Fibroblast of pulmonary artery (primary cell): ENCODE results near the gene ACADL.

ENCODE experiments used
- DNase-seq: peaks from one replicate; pipeline ENCODE4 v3.0.0-alpha.2; 2010; ENCODE audit warnings: low read depth
- H3K4me3 ChIP-seq: replicated peaks from 2 replicates; pipeline ENCODE4 v1.5.1; 2011; ENCODE audit warnings: low read depth, mild to moderate bottlenecking, control low read depth, low read length, moderate library complexity
- CTCF ChIP-seq: IDR thresholded peaks from 2 replicates; pipeline ENCODE4 v1.5.1; 2011; ENCODE audit warnings: mild to moderate bottlenecking, control low read depth, low read length, inconsistent platforms; ENCODE audit errors: missing control alignments

ACADL gene

GRCh38 chr2:210262036-210262435, 36.8 kb upstream of the ACADL start:
- no peak for TF ChIP-seq CTCF
- no peak for DNase-seq
- no peak overlapping the region for H3K4me3 ChIP-seq

- H3K4me3 ChIP-seq, result no peak overlapping the region
- no peak for TF ChIP-seq CTCF
- DNase-seq, result no peak
Measured at GRCh38 chr2:210259687-210260086, 34.4 kb upstream of the ACADL start.

- no peak for TF ChIP-seq CTCF
Measured at GRCh38 chr2:210252699-210253606, 27.7 kb upstream of the ACADL start.

GRCh38 chr2:210250622-210251021, 25.4 kb upstream of the ACADL start:
- TF ChIP-seq CTCF, result no peak
- no peak overlapping the region for H3K4me3 ChIP-seq
- no peak for DNase-seq

More at GRCh38 chr2:210252699-210253606, 27.7 kb upstream of the ACADL start:
- DNase-seq, result no peak
- no peak overlapping the region for H3K4me3 ChIP-seq

GRCh38 chr2:210233487-210233886, 8.2 kb upstream of the ACADL start:
- no peak for TF ChIP-seq CTCF
- no peak overlapping the region for H3K4me3 ChIP-seq
- DNase-seq, result no peak

- DNase-seq, result no peak
- no peak for TF ChIP-seq CTCF
- no peak overlapping the region for H3K4me3 ChIP-seq
Measured at GRCh38 chr2:210230984-210231383, 5.7 kb upstream of the ACADL start.

GRCh38 chr2:210230518-210230917, 5.3 kb upstream of the ACADL start:
- H3K4me3 ChIP-seq, result no peak overlapping the region

More at GRCh38 chr2:210230518-210230917, 5.3 kb upstream of the ACADL start:
- no peak for DNase-seq
- no peak for TF ChIP-seq CTCF
